ENCODE measurements around the gene TLE2. TPM values are rescaled to one million over a fixed set of nuclear protein-coding genes. Genes with fewer than 3 reads are reported as not detected.
"Not testable (repeated sequence)": the region's sequence is repeated elsewhere in the genome, so short reads cannot be mapped to it uniquely, and the experiment has no call there.

TLE2 gene
- total RNA-seq, 1 donor from 2014 or later: 95.2 TPM

DNA sequence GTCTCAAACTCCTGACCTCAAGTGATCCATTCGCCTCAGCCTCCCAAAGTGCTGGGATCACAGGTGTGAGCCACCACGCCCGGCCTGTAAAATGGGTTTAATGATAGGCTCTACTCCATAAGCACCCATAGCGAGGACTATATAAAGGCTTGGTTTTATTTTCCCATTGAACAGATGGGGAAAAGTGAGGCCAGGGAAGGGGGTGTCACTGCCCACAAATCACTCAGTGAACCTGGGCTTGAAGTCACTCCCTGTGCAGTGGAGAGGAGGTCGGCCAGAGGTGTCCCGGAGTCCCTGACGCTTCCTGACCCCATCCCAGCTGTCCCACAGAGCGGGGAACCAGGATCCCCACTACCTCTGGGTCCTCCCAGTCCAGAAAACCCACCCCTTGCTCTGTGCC lies 14.9 kb downstream of the TLE2 start:
- no peak for DNase-seq (ENCODE audit: low spot score)

DNA sequence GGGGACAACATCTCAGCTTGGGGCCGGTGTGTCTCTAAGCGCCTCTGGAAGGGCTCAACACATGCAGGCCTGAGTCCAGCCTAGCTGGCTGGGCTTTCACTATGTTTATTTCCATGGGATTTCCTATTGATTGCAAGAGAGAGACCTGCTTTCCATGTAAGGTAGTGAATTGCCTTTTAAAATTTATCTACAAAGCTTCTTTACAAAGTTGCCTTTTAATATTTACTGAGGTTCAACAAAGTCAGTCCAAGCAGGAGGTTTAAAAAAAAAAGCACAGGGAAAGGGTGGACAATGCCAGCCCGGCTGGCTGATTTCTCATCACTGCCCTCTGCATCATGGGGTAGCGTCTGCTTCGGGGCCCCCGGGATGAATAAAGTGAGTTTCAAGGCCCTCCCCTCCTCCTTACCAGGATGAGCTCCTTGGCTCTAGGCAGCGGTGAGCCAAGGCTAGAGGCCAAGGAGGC lies 15.8 kb downstream of the TLE2 start:
- DNase-seq (ENCODE audit: low spot score): no peak

DNA sequence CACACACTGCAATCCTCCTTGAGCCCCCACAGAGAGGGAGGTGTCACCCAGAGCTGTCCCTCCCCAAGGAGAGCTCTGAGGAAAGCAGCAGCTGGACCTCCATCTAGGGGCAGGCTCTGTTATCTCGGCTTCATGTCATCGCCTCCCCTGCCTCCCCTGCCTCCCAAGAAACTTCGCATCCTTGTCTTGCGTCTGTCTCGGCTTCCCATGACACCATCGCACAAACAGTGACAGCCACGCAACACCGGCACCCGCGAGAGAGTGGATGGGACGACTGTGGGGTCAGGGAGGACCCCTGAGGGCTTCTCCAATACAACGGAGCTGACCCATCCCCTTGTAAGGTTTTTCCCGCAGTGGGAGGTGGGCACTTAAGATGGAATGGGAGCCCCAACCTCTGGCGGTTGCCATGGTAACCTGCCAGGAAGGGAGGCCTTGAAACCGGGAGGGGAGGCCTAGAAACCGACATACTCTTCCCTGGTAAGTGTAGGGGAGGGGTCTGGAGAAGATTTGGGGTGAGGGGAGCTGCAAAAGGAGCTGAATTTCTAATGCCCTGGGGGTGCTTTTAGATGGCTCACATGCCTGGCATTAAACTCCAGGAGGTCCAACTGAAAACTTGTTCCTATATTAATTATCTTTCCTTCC lies 16.3 kb downstream of the TLE2 start:
- no peak for DNase-seq (ENCODE audit: low spot score)

DNA sequence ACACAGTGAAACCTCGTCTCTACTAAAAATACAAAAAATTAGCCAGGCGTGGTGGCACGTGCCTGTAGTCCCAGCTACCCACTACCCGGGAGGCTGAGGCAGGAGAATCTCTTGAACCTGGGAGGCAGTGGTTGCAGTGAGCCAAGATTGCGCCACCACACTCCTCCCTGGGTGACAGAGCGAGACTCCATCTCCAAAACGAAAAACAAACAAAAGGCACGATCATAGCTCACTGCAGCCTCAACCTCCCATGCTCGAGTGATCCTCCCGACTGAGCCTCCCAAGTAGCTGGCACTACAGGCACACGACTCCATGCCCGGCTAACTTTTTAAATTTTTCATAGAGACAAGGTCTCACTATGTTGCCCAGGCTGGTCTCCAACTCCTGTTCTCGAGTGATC lies 17.0 kb downstream of the TLE2 start:
- not testable (repeated sequence) for DNase-seq (ENCODE audit: low spot score)

DNA sequence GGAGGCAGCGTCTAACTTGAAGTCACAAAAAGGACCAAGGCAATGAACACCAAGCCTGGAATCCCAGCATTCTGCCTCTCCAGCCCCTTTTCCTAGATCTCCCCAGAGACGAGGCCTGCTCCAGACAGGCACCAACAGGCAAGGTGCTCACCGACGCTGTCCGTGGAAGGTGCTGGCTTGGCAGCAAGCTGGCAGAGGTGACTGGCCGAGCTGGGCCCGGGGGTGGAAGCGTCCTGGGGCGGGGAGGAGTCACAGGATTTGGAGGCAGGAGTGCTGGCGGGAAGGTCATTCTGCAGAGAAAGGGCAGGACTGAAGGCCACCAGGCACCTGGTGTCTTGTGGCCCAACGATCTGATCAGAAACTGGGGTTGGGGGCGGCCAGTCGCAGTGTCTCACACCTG lies 18.2 kb downstream of the TLE2 start:
- DNase-seq (ENCODE audit: low spot score): no peak

DNA sequence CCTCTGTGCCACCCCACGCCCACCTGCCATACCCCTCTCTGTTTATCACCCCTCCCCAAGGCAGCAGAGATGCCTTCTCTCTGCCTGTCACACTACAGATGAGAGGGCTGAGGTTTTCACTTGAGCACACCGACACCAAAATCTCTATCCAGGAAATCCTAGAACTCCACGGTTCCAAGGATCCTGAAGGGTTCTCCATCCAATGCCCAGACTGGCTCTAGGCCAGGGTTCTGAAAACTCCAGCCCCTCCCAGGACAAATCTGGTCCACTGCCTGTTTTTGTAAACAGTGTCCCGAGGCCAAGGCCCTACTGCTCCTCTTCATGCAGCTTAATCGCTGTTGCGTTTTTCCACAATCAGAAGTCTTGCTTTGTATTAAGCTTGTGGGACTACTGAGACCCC lies 20.1 kb downstream of the TLE2 start:
- DNase-seq (ENCODE audit: low spot score): no peak

DNA sequence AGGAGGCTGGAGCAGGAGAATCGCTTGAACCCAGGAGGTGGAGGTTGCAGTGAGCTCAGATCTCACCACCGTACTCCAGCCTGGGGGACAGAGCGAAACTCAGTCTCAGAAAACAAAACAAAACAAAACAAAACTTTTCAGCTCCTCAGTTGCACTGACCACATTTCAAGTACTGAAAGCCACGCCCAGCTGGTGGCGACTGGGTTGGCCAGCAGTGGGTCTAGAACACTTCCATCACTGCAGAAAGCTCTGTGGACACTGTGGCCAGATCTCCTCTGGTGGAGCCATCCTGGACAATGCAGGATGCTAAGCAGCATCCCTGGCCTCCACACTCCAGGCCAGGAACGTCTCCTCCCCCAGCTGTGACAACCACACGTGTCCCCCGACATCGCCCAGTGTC lies 21.1 kb downstream of the TLE2 start:
- no peak for DNase-seq (ENCODE audit: low spot score)

DNA sequence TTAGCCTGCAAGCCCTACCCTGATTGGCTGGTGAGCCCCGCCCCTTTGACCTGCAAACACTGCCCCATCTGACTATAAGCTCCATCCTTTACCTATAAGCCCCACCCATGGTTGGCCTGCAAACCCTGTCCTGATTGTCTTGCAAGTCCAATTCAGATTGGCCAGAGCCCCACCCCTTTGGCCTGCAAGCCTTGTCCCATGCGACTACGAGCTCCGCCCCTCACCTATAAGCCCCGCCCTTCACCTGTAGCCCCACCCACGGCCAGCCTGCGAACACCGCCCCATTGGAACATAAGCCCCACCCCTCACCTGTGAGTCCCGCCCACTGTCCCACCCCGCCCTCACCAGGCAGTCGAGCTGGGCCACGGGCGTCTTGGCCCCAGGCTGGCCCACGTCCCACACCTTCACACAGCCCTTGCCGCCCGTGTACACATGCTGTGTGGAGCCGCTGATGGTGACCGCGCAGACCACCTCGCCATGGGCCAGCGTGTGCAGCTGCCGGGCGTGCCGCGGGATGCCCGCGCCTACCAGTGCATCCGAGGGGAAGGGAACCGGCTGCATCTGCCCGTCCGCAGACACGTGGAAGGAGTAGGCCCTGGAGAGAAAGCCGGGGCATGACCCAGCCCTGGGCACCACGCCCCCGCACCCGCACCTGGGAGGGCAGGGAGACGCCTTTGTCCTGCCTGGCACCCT lies 22.9 kb downstream of the TLE2 start:
- DNase-seq (ENCODE audit: low spot score): no peak

DNA sequence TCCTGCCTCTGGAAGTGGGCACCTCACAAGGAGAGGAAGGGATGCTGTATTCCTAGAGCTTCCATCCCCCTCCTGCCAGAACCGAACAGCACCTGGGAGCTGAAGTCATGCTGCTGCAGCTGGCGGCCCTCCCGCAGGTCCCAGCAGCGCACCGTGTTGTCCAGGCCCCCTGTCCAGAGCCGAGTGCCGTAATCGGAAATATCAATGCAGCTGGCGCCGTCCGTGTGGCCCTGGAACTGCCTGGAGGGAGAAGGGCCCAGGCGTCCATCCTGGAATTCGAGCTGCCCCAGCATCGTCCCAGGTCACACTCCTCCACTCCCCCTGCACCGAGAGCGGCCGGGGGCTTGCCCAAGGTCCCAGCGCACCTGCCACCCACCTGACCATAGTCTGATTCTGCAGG lies 23.7 kb downstream of the TLE2 start:
- no peak for DNase-seq (ENCODE audit: low spot score)

DNA sequence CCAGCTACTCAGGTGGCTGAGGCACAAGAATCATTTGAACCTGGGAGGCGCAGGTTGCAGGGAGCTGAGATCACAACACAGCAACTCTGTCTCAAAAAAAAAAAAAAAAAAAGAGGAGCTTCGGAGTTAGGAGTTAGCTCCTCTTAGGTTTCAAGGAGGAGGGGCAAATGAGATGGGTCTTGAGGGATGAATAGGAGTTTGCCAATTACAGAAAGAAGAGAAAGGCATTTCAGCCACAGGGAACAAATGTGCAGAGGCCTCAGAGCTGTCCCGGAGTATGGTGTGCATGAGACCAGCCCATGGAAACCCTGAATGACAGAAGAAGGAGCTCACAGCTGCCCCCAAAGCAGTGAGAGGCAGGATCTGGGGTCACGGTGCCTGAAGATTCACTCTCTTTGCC lies 24.6 kb downstream of the TLE2 start:
- DNase-seq (ENCODE audit: low spot score): no peak

DNA sequence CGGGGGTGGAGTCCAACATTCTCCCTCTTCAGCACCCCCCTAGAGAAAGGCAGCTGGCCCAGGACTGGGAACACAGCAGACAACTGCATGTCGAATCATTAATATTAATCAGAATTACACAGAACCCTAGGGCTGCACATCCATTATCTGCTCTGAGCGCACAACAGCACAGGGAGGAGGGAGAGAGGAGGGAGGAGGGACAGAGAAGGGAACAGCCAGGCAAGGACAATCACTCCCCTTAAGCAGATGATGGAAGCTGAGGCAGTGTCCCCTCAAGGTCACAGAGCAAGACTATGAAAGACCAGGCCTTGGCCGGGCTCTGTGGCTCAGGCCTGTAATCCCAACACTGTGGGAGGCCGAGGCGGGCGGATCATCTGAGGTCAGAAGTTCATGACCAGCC lies 26.0 kb downstream of the TLE2 start:
- no peak for DNase-seq (ENCODE audit: low spot score)

DNA sequence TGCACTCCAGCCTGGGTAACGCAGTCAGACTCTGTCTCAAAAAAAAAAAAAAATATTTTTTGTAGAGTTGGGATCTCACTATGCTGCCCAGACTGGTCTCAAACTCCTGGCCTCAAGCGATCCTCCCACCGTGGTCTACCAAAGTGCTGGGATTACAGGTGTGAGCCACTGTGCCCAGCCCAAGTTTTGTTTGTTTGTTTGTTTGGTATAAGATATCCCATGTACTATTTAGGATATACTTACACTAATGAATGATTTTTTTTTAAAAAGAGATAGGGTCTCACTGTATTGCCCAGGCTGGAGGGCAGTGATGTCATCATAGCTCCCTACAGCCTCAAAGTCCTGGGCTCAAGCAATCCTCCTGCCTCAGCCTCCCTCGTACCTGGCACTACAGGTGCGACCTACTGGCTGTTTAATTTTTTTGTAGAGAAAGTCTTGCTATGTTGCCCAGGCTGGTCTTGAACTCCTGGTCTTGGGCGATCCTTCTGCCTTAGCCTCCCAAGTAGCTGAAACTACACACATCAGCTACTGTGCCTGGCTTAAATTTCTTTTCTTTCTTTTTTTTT lies 27.8 kb downstream of the TLE2 start:
- DNase-seq (ENCODE audit: low spot score): no peak

DNA sequence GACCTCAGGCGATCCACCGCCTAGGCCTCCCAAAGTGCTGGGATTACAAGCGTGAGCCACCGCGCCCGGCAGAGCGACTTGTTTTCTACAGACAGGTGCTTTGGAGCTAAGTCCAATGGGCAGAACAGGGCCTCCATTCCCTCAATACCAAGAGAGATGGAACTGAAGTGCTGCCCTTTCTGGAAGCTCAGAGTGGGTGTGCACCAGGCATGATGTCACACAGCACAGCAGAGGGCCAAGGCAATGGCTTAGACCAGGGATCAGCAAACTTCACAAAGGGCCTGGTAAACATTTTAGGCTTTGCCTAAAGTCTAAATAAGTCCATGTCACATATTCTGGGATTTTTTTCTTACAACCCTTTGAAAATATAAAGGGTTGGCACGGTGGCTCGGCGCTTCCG lies 30.4 kb downstream of the TLE2 start:
- DNase-seq (ENCODE audit: low spot score): no peak

DNA sequence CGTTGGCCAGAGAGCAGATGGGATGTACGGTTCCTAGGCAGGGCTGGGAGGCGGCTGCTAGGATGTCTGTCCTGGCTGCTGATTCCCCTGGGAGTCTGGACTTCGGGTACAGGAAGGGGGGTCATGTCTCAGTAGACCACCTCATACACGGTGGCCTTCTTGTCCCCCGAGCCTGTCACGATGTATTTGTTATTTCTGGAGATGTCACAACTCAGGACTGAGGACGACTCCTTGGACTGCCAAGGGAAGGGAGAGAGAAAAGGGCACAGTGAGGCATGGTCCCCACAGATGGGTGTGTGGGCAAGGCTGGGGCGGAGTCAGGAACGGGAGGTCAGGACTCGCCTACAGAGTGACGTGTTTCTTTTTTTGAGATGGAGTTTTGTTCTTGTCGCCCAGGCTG lies 31.4 kb downstream of the TLE2 start:
- no peak for DNase-seq (ENCODE audit: low spot score)

DNA sequence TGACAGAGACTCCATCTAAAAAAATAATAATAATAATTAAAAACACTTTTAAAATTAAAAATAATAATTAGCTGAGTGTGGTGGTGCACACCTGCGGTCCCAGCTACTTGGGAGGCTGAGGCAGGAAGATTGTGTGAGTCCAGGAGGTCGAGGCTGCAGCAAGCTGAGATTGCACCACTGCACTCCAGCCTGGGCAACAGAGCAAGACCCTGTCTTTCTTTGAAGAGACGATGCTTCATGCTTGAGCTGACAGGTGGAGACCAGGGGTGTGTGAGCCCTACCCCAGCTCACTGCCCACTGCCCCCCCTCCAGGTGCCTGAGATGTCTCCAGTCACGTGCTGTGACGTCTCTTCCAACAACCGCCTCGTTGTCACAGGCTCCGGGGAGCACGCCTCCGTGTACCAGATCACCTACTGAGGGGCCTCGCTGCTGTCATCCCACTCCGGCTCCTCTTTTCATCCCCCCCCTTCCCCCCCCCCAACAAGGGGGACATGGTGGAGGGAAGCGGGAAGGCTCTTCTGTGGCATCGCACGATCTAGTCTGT lies 34.4 kb downstream of the TLE2 start:
- no peak for DNase-seq (ENCODE audit: low spot score)

DNA sequence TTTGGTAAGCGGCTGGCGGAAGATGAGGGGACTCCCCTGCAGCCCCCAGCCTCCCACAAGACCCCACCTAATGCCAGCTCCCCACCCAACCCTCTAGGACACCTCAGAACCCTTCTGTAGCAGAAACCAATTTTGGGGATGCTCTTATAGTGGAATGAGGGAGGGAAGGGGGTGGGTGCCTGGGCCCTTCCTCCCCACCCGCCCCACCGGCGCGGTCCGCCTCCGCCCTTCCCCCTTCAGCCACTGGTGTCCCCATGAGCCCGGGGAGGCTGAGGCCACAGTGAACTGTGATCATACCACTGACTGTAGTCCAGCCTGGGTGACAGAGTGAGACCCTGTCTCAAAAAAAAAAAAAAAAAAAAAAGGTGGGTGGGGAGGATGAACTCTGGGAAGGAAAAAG lies 35.5 kb downstream of the TLE2 start:
- no peak for DNase-seq (ENCODE audit: low spot score)

DNA sequence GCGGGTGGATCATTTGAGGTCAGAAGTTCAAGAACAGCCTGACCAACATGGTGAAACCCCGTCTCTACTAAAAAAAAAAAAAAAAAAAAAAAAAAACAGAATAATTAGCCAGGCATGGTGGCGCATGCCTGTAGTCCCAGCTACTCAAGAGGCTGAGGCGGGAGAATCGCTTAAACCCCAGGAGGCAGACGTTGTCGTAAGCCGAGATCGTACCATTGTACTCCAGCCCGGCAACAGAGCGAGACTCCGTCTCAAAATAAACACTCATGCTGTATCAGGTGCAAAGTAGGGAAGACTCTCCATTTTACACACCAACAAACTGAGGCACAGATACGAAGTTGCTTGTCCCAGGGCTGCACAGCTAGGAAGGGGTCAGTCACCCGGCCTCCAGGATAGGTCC lies 36.1 kb downstream of the TLE2 start:
- DNase-seq (ENCODE audit: low spot score): no peak

DNA sequence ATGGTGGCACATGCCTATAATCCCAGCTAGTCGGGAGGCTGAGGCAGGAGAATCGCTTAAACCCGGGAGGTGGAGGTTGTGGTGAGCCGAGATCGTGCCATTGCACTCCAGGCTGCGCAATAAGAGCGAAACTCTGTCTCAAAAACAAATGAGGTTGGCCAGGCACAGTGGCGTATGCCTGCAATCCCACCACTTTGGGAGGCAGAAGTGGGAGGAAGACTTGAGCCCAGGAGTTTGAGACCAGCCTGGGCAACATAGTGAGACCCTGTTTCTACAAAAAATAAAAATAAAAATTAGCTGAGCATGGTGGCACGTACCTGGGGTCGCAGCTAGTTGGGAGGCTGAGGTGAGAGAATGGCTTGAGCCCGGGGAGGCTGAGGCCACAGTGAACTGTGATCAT lies 36.7 kb downstream of the TLE2 start:
- DNase-seq (ENCODE audit: low spot score): not testable (repeated sequence)

DNA sequence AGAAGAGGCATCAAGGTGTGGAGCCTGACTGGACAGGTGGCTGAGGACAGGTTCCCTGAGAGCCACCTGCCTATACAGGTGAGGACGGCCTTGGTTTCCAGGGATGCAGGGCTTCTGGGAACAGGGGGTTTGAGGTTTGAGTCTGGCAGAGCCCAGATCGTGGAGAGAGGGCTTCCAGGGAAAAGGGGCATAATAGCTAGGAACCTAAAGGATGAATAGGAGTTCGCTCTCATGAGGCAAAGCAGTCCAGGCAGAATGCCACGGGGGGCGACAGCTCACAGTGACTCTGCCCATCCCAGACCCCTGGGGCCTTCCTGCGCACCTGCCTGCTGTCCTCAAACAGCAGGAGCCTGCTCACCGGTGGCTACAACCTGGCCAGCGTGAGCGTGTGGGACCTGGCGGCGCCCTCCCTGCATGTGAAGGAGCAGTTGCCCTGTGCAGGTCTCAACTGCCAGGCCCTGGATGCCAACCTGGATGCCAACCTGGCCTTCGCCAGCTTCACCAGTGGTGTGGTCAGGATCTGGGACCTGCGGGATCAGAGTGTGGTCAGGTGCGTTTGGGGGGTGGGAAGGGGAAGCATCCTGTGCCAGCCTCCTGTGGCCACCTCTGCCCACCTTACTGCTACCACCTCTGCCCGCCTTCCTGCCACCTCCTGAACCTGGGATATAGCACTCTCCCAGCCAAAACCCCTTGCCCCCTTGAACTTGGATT lies 39.7 kb downstream of the TLE2 start:
- DNase-seq (ENCODE audit: low spot score): no peak

DNA sequence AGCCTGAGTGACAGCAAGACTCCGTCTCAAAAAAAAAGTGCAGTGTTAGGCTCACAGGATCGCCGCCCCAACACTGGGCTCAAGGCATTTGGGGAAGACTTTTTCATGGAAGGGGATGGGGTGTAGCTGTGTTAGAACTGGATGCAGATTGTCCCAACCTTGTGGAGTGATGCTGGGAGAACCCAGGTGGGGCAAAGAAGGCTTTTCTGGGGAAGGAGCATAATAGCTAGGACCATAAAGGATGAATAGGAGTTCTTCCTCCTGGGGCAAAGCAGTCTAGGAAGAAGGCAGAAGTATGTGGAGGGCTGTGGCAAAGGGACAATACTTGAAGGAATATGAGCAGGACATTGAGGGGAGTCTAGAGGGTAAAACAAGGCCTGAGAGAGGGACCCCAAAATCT lies 40.5 kb downstream of the TLE2 start:
- DNase-seq (ENCODE audit: low spot score): no peak

DNA sequence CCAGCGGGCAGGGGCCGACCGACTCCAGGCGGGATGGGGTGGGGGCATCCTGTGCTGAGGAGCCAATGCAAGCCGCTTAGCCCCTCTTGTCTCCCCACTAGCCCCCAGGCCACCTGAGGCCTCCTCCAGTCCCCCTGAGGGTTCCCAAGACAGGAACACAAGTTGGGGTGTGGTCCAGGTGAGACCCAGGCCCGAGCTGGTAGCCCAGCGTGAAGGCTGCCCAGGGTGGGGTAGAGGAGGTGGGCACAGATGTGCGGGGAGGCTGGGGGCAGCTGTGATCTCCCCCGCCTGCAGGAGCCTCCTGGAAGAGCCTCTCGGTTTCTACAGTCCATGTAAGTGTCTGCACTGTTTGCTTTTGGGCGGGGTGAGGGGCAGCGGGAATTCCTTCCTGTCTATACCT lies 41.3 kb downstream of the TLE2 start:
- DNase-seq (ENCODE audit: low spot score): no peak

DNA sequence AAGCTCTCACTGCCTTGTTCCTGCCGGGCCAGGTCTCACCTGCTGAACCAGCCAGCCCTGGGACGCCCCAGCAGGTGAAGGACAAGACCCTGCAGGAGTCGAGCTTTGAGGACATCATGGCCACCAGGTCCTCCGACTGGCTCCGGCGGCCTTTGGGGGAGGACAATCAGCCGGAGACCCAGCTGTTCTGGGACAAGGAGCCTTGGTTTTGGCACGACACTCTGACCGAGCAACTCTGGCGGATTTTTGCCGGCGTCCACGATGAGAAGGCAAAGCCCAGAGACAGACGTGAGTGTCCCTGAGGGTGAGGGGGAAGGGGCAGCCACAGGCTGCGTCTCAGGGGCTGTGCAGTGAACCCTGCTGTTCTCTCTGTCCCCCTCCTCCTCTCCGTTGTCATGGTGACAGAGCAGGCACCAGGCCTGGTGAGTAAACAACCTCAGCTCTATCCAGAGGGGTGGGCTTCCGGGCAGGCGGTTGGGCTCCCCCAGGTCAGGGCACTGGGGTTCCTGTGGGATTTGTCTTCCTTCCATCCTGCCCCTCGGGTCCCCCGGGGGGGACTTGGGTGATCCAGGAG lies 42.0 kb downstream of the TLE2 start:
- no peak for DNase-seq (ENCODE audit: low spot score)

Measured in ureter (tissue), 1 donor.